GM12874 (cell line): ENCODE results near the gene NUBP1.
A peak's percentile ranks its signal among the peaks of the same experiment; 100 is the strongest.

Source experiments
- CTCF ChIP-seq: IDR thresholded peaks from 2 replicates; pipeline ENCODE4 v1.5.1; 2011; ENCODE audit warnings: low read depth, mild to moderate bottlenecking, control low read depth, low read length, moderate library complexity; ENCODE audit not compliant: insufficient read depth

NUBP1 gene

GRCh38 chr16:10729104-10730048 is 14.3 kb upstream of the NUBP1 start:
- TF ChIP-seq CTCF: no peak

- no peak for TF ChIP-seq CTCF
Measured at GRCh38 chr16:10731790-10732189, 11.9 kb upstream of the NUBP1 start.

GRCh38 chr16:10737068-10737625 is 6.5 kb upstream of the NUBP1 start:
- TF ChIP-seq CTCF: peak; percentile 74

GRCh38 chr16:10738231-10739077 is 5.2 kb upstream of the NUBP1 start:
- no peak for TF ChIP-seq CTCF

GRCh38 chr16:10740000-10740844 is 3.4 kb upstream of the NUBP1 start:
- no peak for TF ChIP-seq CTCF

GRCh38 chr16:10740845-10741208 is 2.8 kb upstream of the NUBP1 start:
- TF ChIP-seq CTCF: no peak

- TF ChIP-seq CTCF: no peak
Measured at GRCh38 chr16:10741844-10742243, 1.8 kb upstream of the NUBP1 start.
